CD14-positive monocyte (primary cell): ENCODE data around the gene SLC4A1AP. TPM values are rescaled to one million over a fixed set of nuclear protein-coding genes. Genes with fewer than 3 reads are reported as not detected.

Experiments used
- DNase-seq, 3 donors: peaks; one replicate each; pipeline ENCODE4 v3.0.0-alpha.2; 2011 to 2022
- H2AFZ ChIP-seq: 2 replicates; pipeline ENCODE4 v1.6.0; 2012; ENCODE audit warnings: mild to moderate bottlenecking, low read depth, low read length, inconsistent platforms; ENCODE audit not compliant: insufficient read depth, poor library complexity, severe bottlenecking
- H3K27ac ChIP-seq, 2 donors: 1 replicate in 1 of 2; 2 replicates in 1 of 2; pipeline ENCODE4 v1.5.1; 2012 to 2013; ENCODE audit warnings: low read length in 2 of 2, control low read depth in 1 of 2, inconsistent platforms in 1 of 2, low read depth in 1 of 2, mild to moderate bottlenecking in 1 of 2
- H3K27me3 ChIP-seq, 2 donors: one replicate each; pipeline versions ENCODE4 v1.6.0 to v1.6.1; 2011 to 2013; ENCODE audit warnings: low read length in 2 of 2; ENCODE audit not compliant: control insufficient read depth in 2 of 2, insufficient read depth in 2 of 2
- H3K36me3 ChIP-seq, 2 donors: replicated peaks in 1 of 2; 1 replicate in 1 of 2; 2 replicates in 1 of 2; pipeline versions ENCODE4 v1.5.1 to v1.6.1; 2012 to 2013; ENCODE audit warnings: low read length in 2 of 2, control low read depth in 1 of 2, inconsistent platforms in 1 of 2, mild to moderate bottlenecking in 1 of 2; ENCODE audit not compliant: insufficient read depth in 2 of 2, control insufficient read depth in 1 of 2
- H3K4me1 ChIP-seq, 2 donors: 1 replicate in 1 of 2; 2 replicates in 1 of 2; pipeline versions ENCODE4 v1.5.1 to v1.6.1; 2012 to 2013; ENCODE audit warnings: low read length in 2 of 2, control low read depth in 1 of 2, inconsistent platforms in 1 of 2, mild to moderate bottlenecking in 1 of 2, moderate library complexity in 1 of 2; ENCODE audit not compliant: insufficient read depth in 2 of 2, control insufficient read depth in 1 of 2
- H3K4me2 ChIP-seq: replicated peaks from 2 replicates; pipeline ENCODE3; 2012; ENCODE audit warnings: low read length, moderate library complexity, mild to moderate bottlenecking; ENCODE audit not compliant: poor library complexity, severe bottlenecking; ENCODE audit errors: extremely low read depth
- H3K4me3 ChIP-seq, 3 experiments: fragments of 200-600 bp in 1 of 3; sonication (generic) in 1 of 3; replicated peaks in 1 of 3; 1 replicate in 2 of 3; 2 replicates in 1 of 3; pipeline ENCODE4 v1.5.1; 2011 to 2013; ENCODE audit warnings: low read length in 3 of 3, mild to moderate bottlenecking in 3 of 3, control low read depth in 2 of 3, low read depth in 2 of 3, inconsistent platforms in 1 of 3, moderate library complexity in 1 of 3
- H3K79me2 ChIP-seq: 2 replicates; pipeline ENCODE4 v1.6.0; 2012; ENCODE audit warnings: mild to moderate bottlenecking, control low read depth, inconsistent platforms, low read length, moderate library complexity; ENCODE audit not compliant: insufficient read depth
- H3K9ac ChIP-seq: 2 replicates; pipeline ENCODE4 v1.6.0; 2017; ENCODE audit warnings: low read length, mild to moderate bottlenecking; ENCODE audit not compliant: insufficient read depth, poor library complexity, severe bottlenecking
- H3K9me3 ChIP-seq, 2 donors: replicated peaks in 1 of 2; 1 replicate in 1 of 2; 2 replicates in 1 of 2; pipeline versions ENCODE4 v1.5.1 to v1.6.1; 2012 to 2013; ENCODE audit warnings: low read length in 2 of 2, control low read depth in 1 of 2; ENCODE audit not compliant: control insufficient read depth in 1 of 2, insufficient read depth in 1 of 2
- H4K20me1 ChIP-seq: 2 replicates; pipeline ENCODE4 v1.6.0; 2012; ENCODE audit warnings: mild to moderate bottlenecking, low read length, control low read depth, moderate library complexity; ENCODE audit not compliant: insufficient read depth
- H3K27ac Mint-ChIP-seq, 7 donors: one replicate each; pipeline ENCODE4 v1.8.0; 2020; ENCODE audit warnings: mild to moderate bottlenecking in 7 of 7, mixed read lengths in 7 of 7, moderate library complexity in 6 of 7, inconsistent platforms in 2 of 7
- H3K27me3 Mint-ChIP-seq, 3 donors: one replicate each; pipeline ENCODE4 v1.8.0; 2021 to 2022; ENCODE audit warnings: low read depth in 3 of 3, mild to moderate bottlenecking in 3 of 3, mixed read lengths in 3 of 3, moderate library complexity in 3 of 3, inconsistent platforms in 1 of 3
- H3K36me3 Mint-ChIP-seq, 2 donors: one replicate each; pipeline ENCODE4 v1.8.0; 2020; ENCODE audit warnings: mixed read lengths in 2 of 2, inconsistent platforms in 1 of 2, mild to moderate bottlenecking in 1 of 2
- H3K4me1 Mint-ChIP-seq: one replicate; pipeline ENCODE4 v1.8.0; 2020; ENCODE audit warnings: mild to moderate bottlenecking, mixed read lengths
- H3K4me3 Mint-ChIP-seq, 2 donors: one replicate each; pipeline ENCODE4 v1.8.0; 2020; ENCODE audit warnings: mild to moderate bottlenecking in 2 of 2, mixed read lengths in 2 of 2, moderate library complexity in 1 of 2
- H3K9me3 Mint-ChIP-seq, 7 donors: one replicate each; pipeline ENCODE4 v1.8.0; 2020 to 2022; ENCODE audit warnings: mixed read lengths in 7 of 7, mild to moderate bottlenecking in 6 of 7, moderate library complexity in 6 of 7, inconsistent platforms in 2 of 7
- CTCF ChIP-seq: fragments of 200-600 bp; IDR thresholded peaks from one replicate; pipeline ENCODE4 v1.8.0; 2022; ENCODE audit warnings: antibody characterized with exemption, mild to moderate bottlenecking
- WGBS: methylation state at CpG from one replicate; pipeline ENCODE4 v1.1.5; 2013; ENCODE audit warnings: missing lambda C conversion rate; ENCODE audit not compliant: insufficient coverage; 5-methylcytosine and 5-hydroxymethylcytosine counted together
- intact Hi-C, 2 donors: fragments of 100-400 bp; cut with micrococcal nuclease; formaldehyde crosslinking; loops; one replicate each; pipeline versions ENCODE4 v1.15.0 to v1.15.1; 2023
- polyA plus RNA-seq, 3 donors: library from polyadenylated mRNA; depleted of rRNA in 1 of 3; unstranded in 2 of 3; stranded (reverse) in 1 of 3; fragments of 300-500 nt in 2 of 3; fragments of >200 nt in 1 of 3; fragmentation: Illumina TruSeq in 2 of 3; gene quantifications; 1 replicate in 2 of 3; 2 replicates in 1 of 3; pipeline ENCODE4 v1.2.3, GENCODE V29; 2012 to 2021
- small RNA-seq: library from RNA; depleted of rRNA; stranded (forward); fragments of <200 nt; gene quantifications from one replicate; pipeline ENCODE3, GENCODE V24; 2012; ENCODE audit warnings: low read depth; ENCODE audit not compliant: insufficient read length

SLC4A1AP gene
- polyA plus RNA-seq, 3 donors: 12.7 to 24.9 (median 18.3) TPM

GRCh38 chr2:27741673-27742072 is 78.0 kb downstream of the SLC4A1AP start:
- Histone ChIP-seq H3K79me2 (no peaks in the 10 kb centered on the region), H3K36me3 (no peaks in the 10 kb centered on the region), H3K27ac (no peak overlapping the region), H3K4me2 (no peak overlapping the region), H2AFZ (no peak overlapping the region), H3K4me3 (no peak overlapping the region), H3K27me3 (no peaks in the 10 kb centered on the region), H4K20me1 (no peaks in the 10 kb centered on the region), H3K4me1 (peaks cover 6 to 11% of the 10 kb centered on the region in 2 donors), H3K9me3 (no peaks in the 10 kb centered on the region), H3K9ac (no peak overlapping the region)
- Mint-ChIP-seq H3K27me3 (peaks cover 0 to 5% (median 4%) of the 10 kb centered on the region in 3 donors), H3K27ac (no peak overlapping the region), H3K9me3 (peaks cover 0 to 7% (median 3%) of the 10 kb centered on the region in 7 donors), H3K4me1 (peaks cover 12% of the 10 kb centered on the region), H3K4me3 (no peak overlapping the region), H3K36me3 (no peaks in the 10 kb centered on the region)
- no CpG with 5 or more reads among the region's 3 CpGs for WGBS
- DNase-seq: no peak
- no peak for TF ChIP-seq CTCF
- intact Hi-C loops: no loop called here

- Mint-ChIP-seq H3K9me3 (peaks cover 0 to 7% (median 3%) of the 10 kb centered on the region in 7 donors), H3K27ac (no peak overlapping the region), H3K4me1 (peaks cover 10% of the 10 kb centered on the region), H3K27me3 (peaks cover 0 to 5% (median 2%) of the 10 kb centered on the region in 3 donors), H3K36me3 (no peaks in the 10 kb centered on the region), H3K4me3 (no peak overlapping the region)
- H3K27ac ChIP-seq: no peak overlapping the region
- intact Hi-C loops: no loop called here
- no peaks in the 10 kb centered on the region for H4K20me1 ChIP-seq
- TF ChIP-seq CTCF: no peak
- H3K4me3 ChIP-seq: no peak overlapping the region
- DNase-seq: no peak
- no peak overlapping the region for H3K9ac ChIP-seq
- H2AFZ ChIP-seq: no peak overlapping the region
- no peaks in the 10 kb centered on the region for H3K79me2 ChIP-seq
- H3K4me2 ChIP-seq: no peak overlapping the region
- H3K9me3 ChIP-seq: no peaks in the 10 kb centered on the region
- H3K36me3 ChIP-seq: no peaks in the 10 kb centered on the region
- no CpG with 5 or more reads among the region's 9 CpGs for WGBS
- H3K4me1 ChIP-seq: peaks cover 4 to 7% of the 10 kb centered on the region in 2 donors
- no peaks in the 10 kb centered on the region for H3K27me3 ChIP-seq
These were observed 78.9 kb downstream of the SLC4A1AP start for GRCh38 chr2:27742571-27742970.

Small RNA genes within 50 kb of the gene (small RNA-seq; reads per million reads assigned to genes)
- not detected for gene RF00340

Other genes with a start within 250 kb of the SLC4A1AP start
- 100 to 1,000 TPM in 2 of 3 donors, 10 to 100 TPM in 1; 95.6 to 108 (median 102) TPM for gene NRBP1, start 235.3 kb upstream of the SLC4A1AP start, polyA plus RNA-seq
- gene KRTCAP3, start 221.5 kb upstream of the SLC4A1AP start, polyA plus RNA-seq: 1 to 10 TPM in 1 of 3 donors, not detected in 2; 2.5 TPM
- 10 to 100 TPM in 1 of 3 donors, 1 to 10 TPM in 2; 1.7 to 12.8 (median 3.6) TPM for gene IFT172, start 174.1 kb upstream of the SLC4A1AP start, polyA plus RNA-seq
- gene FNDC4, start 168.7 kb upstream of the SLC4A1AP start, polyA plus RNA-seq: not detected
- not detected for gene GCKR, start 167.1 kb upstream of the SLC4A1AP start, polyA plus RNA-seq
- 10 to 100 TPM in 2 of 3 donors, 1 to 10 TPM in 1; 6.7 to 13.1 (median 12.8) TPM for gene ZNF512, start 80.8 kb upstream of the SLC4A1AP start, polyA plus RNA-seq
- gene CCDC121, start 34.9 kb upstream of the SLC4A1AP start, polyA plus RNA-seq: under 1 TPM; 0.22 to 0.61 (median 0.53) TPM
- gene GPN1, start 34.8 kb upstream of the SLC4A1AP start, polyA plus RNA-seq: 10 to 100 TPM; 16.1 to 49.8 (median 46.8) TPM
- 10 to 100 TPM; 10.7 to 59.0 (median 12.2) TPM for gene SUPT7L, start 275 bp upstream of the SLC4A1AP start, polyA plus RNA-seq
- 100 to 1,000 TPM in 2 of 3 donors, 10 to 100 TPM in 1; 67.4 to 341 (median 331) TPM for gene MRPL33, start 107.8 kb downstream of the SLC4A1AP start, polyA plus RNA-seq
- 10 to 100 TPM in 1 of 3 donors, 1 to 10 TPM in 2; 3.9 to 39.1 (median 4.3) TPM for gene RBKS, start 226.5 kb downstream of the SLC4A1AP start, polyA plus RNA-seq
- gene BABAM2, start 226.8 kb downstream of the SLC4A1AP start, polyA plus RNA-seq: 10 to 100 TPM; 33.2 to 52.8 (median 49.3) TPM